Raji (cell line): ENCODE data around the gene C2orf66.

Experiments used
- POLR2A ChIP-seq: IDR thresholded peaks from 2 replicates; pipeline ENCODE4 v1.6.1; 2011; ENCODE audit warnings: low read depth, low read length, control low read depth; ENCODE audit not compliant: insufficient read depth

C2orf66 gene

GRCh38 chr2:196802401-196802800 is 6.8 kb downstream of the C2orf66 start:
- TF ChIP-seq POLR2A, result no peak

- no peak for TF ChIP-seq POLR2A
These were observed 7.4 kb downstream of the C2orf66 start for GRCh38 chr2:196801674-196802261.

- no peak for TF ChIP-seq POLR2A
These were observed 10.2 kb downstream of the C2orf66 start for GRCh38 chr2:196798980-196799379.

GRCh38 chr2:196792865-196793264 is 16.3 kb downstream of the C2orf66 start:
- TF ChIP-seq POLR2A, result no peak

GRCh38 chr2:196783431-196784094 is 25.6 kb downstream of the C2orf66 start:
- TF ChIP-seq POLR2A, result no peak

- TF ChIP-seq POLR2A, result no peak
These were observed 42.1 kb downstream of the C2orf66 start for GRCh38 chr2:196767101-196767500.

GRCh38 chr2:196759378-196759706 is 49.8 kb downstream of the C2orf66 start:
- TF ChIP-seq POLR2A, result no peak

- no peak for TF ChIP-seq POLR2A
These were observed 50.4 kb downstream of the C2orf66 start for GRCh38 chr2:196758474-196759377.
